Stimulated activated CD8-positive, alpha-beta memory T cell treated with anti-CD3 and anti-CD28 coated beads, Interleukin-12 subunit alpha, Interleukin-12 subunit beta, amount 100 ng/mL, for 4 hours (primary cell): ENCODE data around the gene PRDM7.
"Not testable (repeated sequence)": the region's sequence is repeated elsewhere in the genome, so short reads cannot be mapped to it uniquely, and the experiment has no call there.

Experiments used
- DNase-seq: peaks from one replicate; pipeline ENCODE4 v3.0.0-alpha.2; 2020; ENCODE audit warnings: low read depth

The PRDM7 gene

DNA sequence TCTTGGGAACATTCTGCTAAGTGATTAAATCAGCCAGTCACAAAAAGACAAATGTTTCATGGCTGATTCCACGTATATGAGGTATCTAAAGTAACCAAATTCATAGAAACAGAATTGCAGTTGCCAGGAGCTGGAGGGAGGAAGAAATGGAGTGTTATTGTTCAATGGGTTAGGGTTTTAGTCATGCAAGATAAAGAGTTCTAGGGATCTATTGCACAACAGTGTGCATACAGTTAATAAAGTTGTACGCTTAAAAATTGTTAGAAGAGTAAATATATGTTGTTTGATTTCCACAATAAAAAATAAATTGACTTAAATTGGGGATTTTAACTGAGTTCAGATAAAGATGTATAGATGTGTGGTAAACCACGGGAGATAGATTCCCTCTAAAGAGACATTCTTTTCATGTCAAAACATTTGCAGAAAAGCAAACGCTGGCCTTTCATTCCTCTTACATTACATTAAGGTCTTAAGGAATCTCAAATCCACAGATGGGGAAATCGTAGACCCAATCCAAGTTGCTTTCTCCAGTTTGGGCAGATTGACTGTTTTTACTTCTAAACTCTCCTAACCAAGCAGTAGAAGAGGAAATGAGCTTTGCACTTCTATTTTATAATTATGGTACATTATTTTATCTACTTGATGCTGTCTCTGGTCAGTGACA lies 4.6 kb downstream of the PRDM7 start:
- DNase-seq: no peak

DNA sequence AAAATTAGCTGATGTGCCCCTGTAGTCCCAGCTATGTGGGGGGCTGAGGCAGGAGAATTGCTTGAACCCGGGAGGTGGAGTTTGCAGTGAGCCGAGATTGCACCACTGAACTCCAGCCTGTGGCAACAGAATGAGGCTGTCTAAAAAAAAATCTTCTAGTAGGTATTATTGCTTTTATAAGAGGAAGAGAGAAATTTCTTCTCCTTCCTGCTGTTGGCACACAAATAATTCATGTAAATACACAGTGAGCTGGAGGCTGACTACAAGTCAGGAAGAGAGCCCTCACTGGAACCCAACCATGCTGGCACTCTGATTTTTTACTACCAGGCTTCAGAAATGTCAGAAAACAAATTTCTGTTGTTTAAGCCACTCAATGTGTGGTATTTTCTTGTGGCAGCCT lies 6.7 kb downstream of the PRDM7 start:
- DNase-seq: no peak

DNA sequence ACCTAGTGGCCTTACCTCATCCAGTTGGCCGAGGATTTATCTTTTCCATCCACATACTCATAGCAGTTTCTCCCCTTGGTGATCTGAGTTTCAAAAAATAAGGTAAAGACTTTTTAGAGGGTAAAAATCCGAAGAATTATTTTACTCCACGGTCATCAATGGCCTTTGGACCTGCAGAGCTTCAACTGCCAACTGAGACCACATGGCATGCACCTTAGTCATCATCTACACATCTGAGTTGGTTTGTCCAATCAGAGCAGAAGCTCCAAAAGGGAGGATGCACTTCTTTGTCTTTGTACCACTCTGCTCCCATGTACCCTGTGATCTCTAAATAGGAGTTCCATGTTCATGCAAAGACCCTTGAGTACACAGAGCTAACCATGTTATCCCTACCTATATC lies 15.7 kb downstream of the PRDM7 start:
- no peak for DNase-seq

GRCh38 chr16:90057738-90058173 lies 19.4 kb downstream of the PRDM7 start:
- DNase-seq: no peak

GRCh38 chr16:90056521-90056920 lies 20.6 kb downstream of the PRDM7 start:
- not testable (repeated sequence) for DNase-seq

DNA sequence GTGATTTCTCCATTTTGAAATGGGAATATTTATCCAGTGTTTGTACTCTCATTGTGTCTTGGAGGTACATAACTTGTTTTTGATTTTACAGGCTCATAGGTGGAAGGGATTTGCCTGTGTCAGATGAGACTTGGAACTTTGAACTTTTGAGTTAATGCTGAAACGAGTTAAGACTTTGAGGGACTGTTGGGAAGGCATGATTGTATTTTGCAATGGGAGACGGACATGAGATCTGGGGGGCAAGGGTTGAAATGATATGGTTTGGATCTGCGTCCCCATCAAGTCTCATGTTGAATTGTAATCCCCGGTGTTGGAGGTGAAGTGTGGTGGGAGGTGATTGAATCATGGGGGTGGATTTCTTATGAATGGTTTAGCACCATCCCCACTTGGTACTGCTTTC lies 21.8 kb downstream of the PRDM7 start:
- no peak for DNase-seq

DNA sequence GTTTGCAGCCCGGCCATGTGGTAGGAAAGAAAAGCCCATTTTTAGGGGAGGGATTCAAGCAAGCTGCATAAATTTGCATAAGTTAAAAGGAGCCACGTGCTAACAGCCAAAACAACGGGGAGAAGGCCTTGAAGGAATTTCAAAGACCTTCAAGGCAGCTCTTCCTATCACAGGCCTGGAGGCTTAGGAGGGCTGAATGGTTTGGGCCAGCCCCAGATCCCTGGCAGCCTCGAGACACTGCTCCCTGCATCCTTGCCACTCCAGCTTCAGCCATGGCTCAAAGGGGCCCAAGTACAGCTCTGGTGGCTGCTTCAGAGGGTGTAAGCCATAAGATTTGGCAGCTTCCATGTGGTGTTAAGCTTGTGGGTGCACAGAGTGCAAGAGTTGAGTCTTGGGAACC lies 22.6 kb downstream of the PRDM7 start:
- DNase-seq: no peak

GRCh38 chr16:90053902-90054500 lies 23.1 kb downstream of the PRDM7 start:
- no peak for DNase-seq

- no peak for DNase-seq
Measured at GRCh38 chr16:90050969-90051368, 26.2 kb downstream of the PRDM7 start.

GRCh38 chr16:90048737-90049330 lies 28.3 kb downstream of the PRDM7 start:
- DNase-seq: no peak

DNA sequence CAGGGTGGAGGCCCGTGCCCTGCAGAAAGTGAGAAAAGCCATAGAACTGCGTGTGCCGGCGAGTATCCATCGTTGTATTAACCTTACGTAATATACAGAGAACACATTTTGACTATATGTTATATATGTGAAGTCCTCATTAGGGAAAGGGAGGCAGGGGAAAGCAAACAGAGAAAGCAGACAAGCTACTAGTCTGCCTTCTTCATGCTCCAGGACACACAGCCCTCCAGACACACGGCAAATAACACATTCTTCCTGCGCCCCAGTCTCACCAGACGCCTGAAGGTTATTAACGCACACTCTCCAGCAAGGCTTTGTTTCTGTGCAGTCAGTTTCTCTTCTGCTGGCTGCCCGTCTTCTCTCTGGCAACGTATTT lies 28.8 kb downstream of the PRDM7 start:
- no peak for DNase-seq

DNA sequence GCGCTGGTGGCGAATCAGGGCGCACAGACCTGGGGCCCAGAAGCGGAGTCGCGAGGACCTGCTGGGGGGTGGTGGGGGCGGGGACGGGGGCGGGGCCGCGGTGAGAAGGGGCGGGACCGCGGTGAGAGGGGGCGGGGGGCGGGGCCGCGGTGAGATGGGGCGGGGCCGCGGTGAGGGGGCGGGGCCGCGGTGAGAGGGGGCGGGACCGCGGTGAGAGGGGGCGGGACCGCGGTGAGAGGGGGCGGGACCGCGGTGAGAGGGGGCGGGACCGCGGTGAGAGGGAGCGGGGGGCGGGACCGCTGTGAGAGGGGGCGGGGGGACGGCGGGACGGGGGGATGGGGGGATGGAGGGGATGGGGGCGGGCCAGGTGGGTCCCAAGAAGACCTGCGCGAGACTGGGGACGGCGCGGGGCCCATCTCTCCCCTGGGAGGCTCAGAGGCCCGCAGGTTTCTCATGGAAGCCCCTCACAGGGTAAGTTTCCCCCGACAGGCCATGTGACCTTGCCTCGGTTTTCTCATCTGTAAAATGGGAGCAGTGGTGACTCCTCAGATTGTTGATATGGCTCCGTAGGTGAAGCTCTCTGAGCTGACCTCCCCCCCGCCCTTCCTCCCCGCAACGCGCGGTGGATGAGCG lies 29.3 kb downstream of the PRDM7 start:
- no peak for DNase-seq

GRCh38 chr16:90046971-90047713 lies 30.0 kb downstream of the PRDM7 start:
- DNase-seq: no peak

GRCh38 chr16:90046122-90046970 lies 30.8 kb downstream of the PRDM7 start:
- no peak for DNase-seq

DNA sequence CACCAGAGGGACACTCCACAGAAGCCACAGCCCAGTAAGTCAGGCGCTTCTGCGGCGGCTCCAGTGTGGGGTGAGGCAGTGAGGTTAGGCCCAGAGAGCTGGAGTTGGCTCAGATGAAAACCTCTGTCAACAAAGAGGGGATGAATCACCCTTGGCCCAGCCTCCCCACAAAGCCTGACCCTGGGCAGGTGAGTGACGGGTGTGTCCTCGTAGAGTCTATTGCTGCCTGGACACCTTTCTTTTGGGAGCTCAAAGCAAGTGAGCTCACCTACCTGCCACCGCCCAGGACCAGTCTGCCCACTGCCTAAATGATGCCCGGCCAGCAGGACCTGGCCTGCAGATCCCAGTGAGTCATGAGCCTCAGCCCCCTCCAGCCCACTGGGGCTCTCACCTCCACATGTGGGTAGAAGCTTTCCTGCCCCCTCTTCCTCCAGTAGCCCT lies 33.0 kb downstream of the PRDM7 start:
- DNase-seq: no peak

- DNase-seq: no peak
Measured at GRCh38 chr16:90043526-90043925, 33.6 kb downstream of the PRDM7 start.

- DNase-seq: no peak
Measured at GRCh38 chr16:90042946-90043514, 34.1 kb downstream of the PRDM7 start.

DNA sequence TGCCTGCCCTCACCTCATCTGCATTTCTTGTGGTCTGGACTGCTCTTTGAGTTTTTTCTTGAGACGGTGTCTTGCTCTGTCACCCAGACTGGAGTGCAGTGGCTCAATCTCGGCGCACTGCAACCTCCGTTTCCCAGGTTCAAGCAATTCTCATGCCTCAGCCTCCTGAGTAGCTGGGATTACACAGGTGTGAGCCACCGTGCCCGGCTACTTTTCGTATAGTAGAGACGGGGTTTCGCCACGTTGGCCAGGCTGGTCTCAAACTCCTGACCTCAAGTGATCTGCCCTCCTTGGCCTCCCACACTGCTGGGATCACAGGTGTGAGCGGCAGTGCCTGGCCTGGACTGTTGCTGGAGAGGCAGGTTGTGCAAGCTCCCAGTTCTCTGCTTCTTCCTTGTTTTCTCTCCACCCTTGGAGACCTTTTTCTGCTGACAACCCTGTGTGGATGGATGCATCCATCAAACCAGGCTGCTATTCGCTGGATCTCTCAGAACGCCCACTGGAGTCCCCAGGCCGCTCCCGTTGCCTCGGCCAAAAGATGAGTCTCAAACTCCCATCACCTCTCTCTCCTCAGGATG lies 35.1 kb downstream of the PRDM7 start:
- DNase-seq: no peak

GRCh38 chr16:90040152-90041023 lies 36.7 kb downstream of the PRDM7 start:
- no peak for DNase-seq

DNA sequence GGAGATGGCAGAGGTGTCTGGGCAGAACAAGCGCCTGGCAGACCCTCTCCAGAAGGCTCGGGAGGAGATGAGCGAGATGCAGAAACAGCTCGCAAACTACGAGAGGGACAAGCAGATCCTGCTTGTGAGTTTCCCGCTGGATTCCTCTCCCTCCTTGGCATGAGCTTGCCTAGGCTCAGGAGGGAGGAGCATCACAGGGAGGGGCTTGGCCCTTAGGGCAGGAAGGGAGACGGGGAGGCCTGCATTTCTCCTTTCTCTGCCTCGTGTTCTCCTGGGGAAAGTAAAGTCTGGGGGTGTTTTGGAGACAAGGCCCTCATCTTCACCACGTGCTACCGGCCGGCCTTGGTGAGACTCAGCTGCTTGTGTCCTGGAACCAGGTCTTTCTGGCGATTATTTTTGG lies 39.9 kb downstream of the PRDM7 start:
- DNase-seq: no peak
